Bone marrow (tissue), 2 donors: Measurements from ENCODE around the gene KCNJ5.

Experiments
- DNase-seq, 2 donors: peaks; one replicate each; lab custom pipeline; 2025; lab: John Stamatoyannopoulos, UW

KCNJ5 gene

GRCh38 chr11:128956401-128957201 is 65.4 kb downstream of the KCNJ5 start:
- DNase-seq: peak in 1 of 2 donors; percentile 55

GRCh38 chr11:128957202-128957482 is 66.0 kb downstream of the KCNJ5 start:
- no peak for DNase-seq

GRCh38 chr11:128961645-128962044 is 70.5 kb downstream of the KCNJ5 start:
- no peak for DNase-seq

GRCh38 chr11:128962896-128963295 is 71.7 kb downstream of the KCNJ5 start:
- DNase-seq: no peak

- DNase-seq: no peak
These were observed 72.7 kb downstream of the KCNJ5 start for GRCh38 chr11:128963744-128964325.

- no peak for DNase-seq
These were observed 73.3 kb downstream of the KCNJ5 start for GRCh38 chr11:128964463-128964930.

- peak in 1 of 2 donors; percentile 9 for DNase-seq
These were observed 74.3 kb downstream of the KCNJ5 start for GRCh38 chr11:128965485-128965884.

GRCh38 chr11:128967578-128967977 is 76.4 kb downstream of the KCNJ5 start:
- no peak for DNase-seq

GRCh38 chr11:128968916-128969315 is 77.8 kb downstream of the KCNJ5 start:
- no peak for DNase-seq
